ENCODE data around the gene EML4.
A peak's percentile ranks its signal among the peaks of the same experiment; 100 is the strongest.
"Not testable (repeated sequence)": the region's sequence is repeated elsewhere in the genome, so short reads cannot be mapped to it uniquely, and the experiment has no call there.

EML4 gene

GRCh38 chr2:42324949-42325348 is 155.8 kb downstream of the EML4 start:
- DNase-seq = no peak
- intact Hi-C loops (cut with DNase I) = no loop called here

- DNase-seq = no peak
- intact Hi-C loops (cut with DNase I) = no loop called here
Measured at GRCh38 chr2:42325609-42326008, 156.5 kb downstream of the EML4 start.

GRCh38 chr2:42327125-42327524 is 158.0 kb downstream of the EML4 start:
- DNase-seq = no peak
- intact Hi-C loops (cut with DNase I) = no loop called here

GRCh38 chr2:42328148-42328833 is 159.1 kb downstream of the EML4 start:
- DNase-seq = no peak
- intact Hi-C loops (cut with DNase I) = loop anchor here (2.0 kb wide), 1 partner anchor 231 kb away; no protein-coding TSS in a partner anchor

- intact Hi-C loops (cut with DNase I) = loop anchor here (2.0 kb wide), 1 partner anchor 232 kb away; no protein-coding TSS in a partner anchor
- DNase-seq = no peak
Measured at GRCh38 chr2:42328923-42329322, 159.8 kb downstream of the EML4 start.

GRCh38 chr2:42329736-42330135 is 160.6 kb downstream of the EML4 start:
- intact Hi-C loops (cut with DNase I) = loop anchor here (2.0 kb wide), 1 partner anchor 233 kb away; no protein-coding TSS in a partner anchor
- DNase-seq = no peak

- intact Hi-C loops (cut with DNase I) = no loop called here
- no peak for DNase-seq
Measured at GRCh38 chr2:42331569-42332284, 162.6 kb downstream of the EML4 start.

GRCh38 chr2:42332575-42332974 is 163.4 kb downstream of the EML4 start:
- no peak for DNase-seq
- intact Hi-C loops (cut with DNase I) = no loop called here

- intact Hi-C loops (cut with DNase I) = no loop called here
Measured at GRCh38 chr2:42333579-42333978, 164.4 kb downstream of the EML4 start.

GRCh38 chr2:42334220-42334619 is 165.1 kb downstream of the EML4 start:
- DNase-seq = no peak
- intact Hi-C loops (cut with DNase I) = no loop called here

More at GRCh38 chr2:42333579-42333978, 164.4 kb downstream of the EML4 start:
- no peak for DNase-seq

GRCh38 chr2:42334865-42335264 is 165.7 kb downstream of the EML4 start:
- DNase-seq; intact Hi-C loops (cut with DNase I): not testable (repeated sequence)

- no peak for DNase-seq
- intact Hi-C loops (cut with DNase I) = no loop called here
Measured at GRCh38 chr2:42335514-42336104, 166.5 kb downstream of the EML4 start.

- intact Hi-C loops (cut with DNase I) = no loop called here
- DNase-seq = no peak
Measured at GRCh38 chr2:42336361-42336965, 167.3 kb downstream of the EML4 start.

- intact Hi-C loops (cut with DNase I) = no loop called here
- DNase-seq = no peak
Measured at GRCh38 chr2:42337356-42337820, 168.2 kb downstream of the EML4 start.

GRCh38 chr2:42337846-42338566 is 168.9 kb downstream of the EML4 start:
- no peak for DNase-seq
- intact Hi-C loops (cut with DNase I) = no loop called here

- DNase-seq = no peak
- intact Hi-C loops (cut with DNase I) = no loop called here
Measured at GRCh38 chr2:42338567-42339190, 169.5 kb downstream of the EML4 start.

GRCh38 chr2:42339191-42339912 is 170.2 kb downstream of the EML4 start:
- peak in 1 of 10 donors; percentile 79 for DNase-seq
- intact Hi-C loops (cut with DNase I) = no loop called here

GRCh38 chr2:42340045-42340937 is 171.1 kb downstream of the EML4 start:
- intact Hi-C loops (cut with DNase I) = no loop called here
- DNase-seq = peak in 1 of 10 donors; percentile 66

Measured in posterior cingulate gyrus (tissue), 11 donors.